OCI-LY7 (cell line): ENCODE data around the gene SERTAD1. TPM values are rescaled to one million over a fixed set of nuclear protein-coding genes. Genes with fewer than 3 reads are reported as not detected.
A peak's percentile ranks its signal among the peaks of the same experiment; 100 is the strongest.

ENCODE experiments used
- BruUV-seq: library from RNA; stranded (reverse); fragments of 400-500 nt; replicated peaks from 2 replicates; lab custom pipeline; 2021; lab: Mats Ljungman, UMichigan
- CTCF ChIA-PET: fragments of 300-600 bp; sonication (Branson Sonifier 250); formaldehyde crosslinking; loops from one replicate; lab custom pipeline; 2022; ENCODE audit warnings: antibody characterized with exemption; ENCODE audit not compliant: unreplicated experiment; lab: Charles Lee
- POLR2A ChIA-PET: fragments of 300-600 bp; sonication (Branson Sonifier 250); formaldehyde crosslinking; loops from one replicate; lab custom pipeline; 2022; ENCODE audit warnings: antibody characterized with exemption; lab: Charles Lee
- DNase-seq: peaks from one replicate; pipeline ENCODE4 v3.0.0-alpha.2; 2015; ENCODE audit warnings: low spot score
- H2AFZ ChIP-seq: fragments of 200-600 bp; sonication (generic), shearing (Covaris generic); 2 replicates; pipeline ENCODE4 v1.6.1; 2014; ENCODE audit warnings: mild to moderate bottlenecking, antibody characterized with exemption, low read length, moderate library complexity
- H3K27ac ChIP-seq: fragments of 200-600 bp; sonication (generic); 2 replicates; pipeline ENCODE4 v1.5.1; 2014; ENCODE audit warnings: mixed run types, low read depth, mild to moderate bottlenecking, moderate library complexity, low read length, inconsistent platforms; ENCODE audit not compliant: poor library complexity, severe bottlenecking
- H3K36me3 ChIP-seq: fragments of 200-600 bp; sonication (generic); 2 replicates; pipeline ENCODE4 v1.6.1; 2014; ENCODE audit warnings: mild to moderate bottlenecking, antibody characterized with exemption, low read length, moderate library complexity, mixed read lengths; ENCODE audit not compliant: insufficient read depth
- H3K4me1 ChIP-seq: fragments of 200-600 bp; sonication (generic); 2 replicates; pipeline ENCODE4 v1.5.1; 2014; ENCODE audit warnings: mild to moderate bottlenecking, low read length; ENCODE audit not compliant: insufficient read depth, poor library complexity, severe bottlenecking
- H3K4me2 ChIP-seq: fragments of 200-600 bp; sonication (generic); 2 replicates; pipeline ENCODE4 v1.6.1; 2014; ENCODE audit warnings: mild to moderate bottlenecking, low read length
- H3K4me3 ChIP-seq: fragments of 200-600 bp; sonication (generic); 2 replicates; pipeline ENCODE4 v1.5.1; 2014; ENCODE audit warnings: mild to moderate bottlenecking, low read depth, low read length; ENCODE audit not compliant: poor library complexity, severe bottlenecking
- H3K79me2 ChIP-seq: fragments of 200-600 bp; sonication (generic); 2 replicates; pipeline ENCODE4 v1.6.1; 2016; ENCODE audit warnings: low read depth, mild to moderate bottlenecking, low read length, moderate library complexity, mixed read lengths; ENCODE audit not compliant: insufficient read depth
- H3K9me2 ChIP-seq: fragments of 200-600 bp; sonication (generic); 2 replicates; pipeline ENCODE4 v1.6.1; 2016; ENCODE audit warnings: mild to moderate bottlenecking, low read length, mixed read lengths; ENCODE audit not compliant: insufficient read depth
- H3K9me3 ChIP-seq: fragments of 200-600 bp; sonication (generic); 2 replicates; pipeline ENCODE4 v1.6.1; 2014; ENCODE audit warnings: mild to moderate bottlenecking, mixed run types, low read length, mixed read lengths
- H4K20me1 ChIP-seq: fragments of 200-600 bp; sonication (generic); 2 replicates; pipeline ENCODE4 v1.6.1; 2014; ENCODE audit warnings: mild to moderate bottlenecking, antibody characterized with exemption, low read length, moderate library complexity, mixed read lengths; ENCODE audit not compliant: insufficient read depth
- CTCF ChIP-seq: fragments of 200-600 bp; sonication (generic); conservative IDR thresholded peaks from 2 replicates; pipeline ENCODE4 v1.5.1; 2014; ENCODE audit warnings: mild to moderate bottlenecking, antibody characterized with exemption, low read length, moderate library complexity, mixed read lengths
- EZH2phosphoT487 ChIP-seq: fragments of 200-600 bp; sonication (generic); IDR thresholded peaks from 2 replicates; pipeline ENCODE4 v1.6.1; 2018; ENCODE audit warnings: low read depth, borderline replicate concordance, mild to moderate bottlenecking, mixed run types, antibody characterized with exemption, low read length, moderate library complexity, mixed read lengths
- intact Hi-C: fragments of 100-400 bp; cut with micrococcal nuclease; formaldehyde crosslinking; loops from one replicate; pipeline ENCODE4 v1.10.0; 2022; ENCODE audit not compliant: unreplicated experiment
- total RNA-seq, 2 experiments: library from RNA; depleted of rRNA in 1 of 2; stranded (reverse); fragments of >200 nt in 1 of 2; shearing (Covaris generic) in 1 of 2; gene quantifications; 2 replicates each; pipeline ENCODE4 v1.2.3, GENCODE V29; 2014 to 2022

The SERTAD1 gene
- total RNA-seq, 2 experiments from 2014 or later: 5.7 to 6.1 TPM

DNA sequence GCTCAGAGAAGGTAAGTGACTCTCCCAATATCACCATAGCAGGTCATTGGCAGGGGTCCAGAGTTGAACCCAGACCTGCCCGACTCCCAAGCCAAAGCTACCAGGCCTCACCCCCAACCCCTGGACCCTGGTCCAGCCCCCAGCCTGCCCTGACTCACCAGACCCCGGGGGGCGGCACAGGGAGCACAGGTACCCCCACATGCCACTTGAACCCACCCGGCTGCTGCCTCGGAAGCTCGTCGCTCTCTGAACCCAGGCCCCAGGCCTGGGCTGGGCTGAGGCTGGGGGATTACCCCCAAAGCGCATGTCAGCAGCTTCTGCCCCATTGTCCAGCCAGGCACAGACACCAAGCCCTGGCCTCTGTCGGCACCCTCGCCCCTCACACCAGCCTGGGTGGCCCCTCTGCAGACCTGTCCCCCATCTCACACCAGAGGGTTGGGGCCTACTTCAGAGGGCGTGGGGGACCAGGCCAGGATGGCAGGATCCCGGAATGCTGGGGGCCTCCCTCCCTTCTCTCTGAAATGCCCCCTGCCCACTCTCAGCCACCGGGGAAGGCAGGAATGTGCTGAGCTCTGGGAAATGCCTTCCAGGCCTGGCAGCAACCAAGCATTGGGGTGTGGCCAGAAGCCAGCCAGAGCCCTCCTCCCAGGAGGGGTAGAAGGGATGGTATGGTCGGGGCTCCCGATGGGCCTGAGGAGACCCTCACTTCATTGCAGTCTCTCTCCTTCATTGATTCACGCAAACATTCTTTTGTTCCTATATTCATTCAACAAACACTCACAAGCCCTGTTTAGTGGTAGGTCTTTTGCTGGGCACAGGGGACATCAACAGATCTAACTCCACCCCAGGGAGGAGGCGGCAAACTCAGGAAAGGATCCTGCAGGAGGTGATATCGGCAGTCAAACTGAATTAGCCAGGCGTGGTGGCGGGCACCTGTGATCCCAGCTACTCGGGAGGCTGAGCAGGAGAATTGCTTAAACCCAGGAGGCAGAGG lies 11.0 kb downstream of the SERTAD1 start:
- Histone ChIP-seq H3K27ac (no peak overlapping the region), H3K4me2 (no peak overlapping the region), H3K4me3 (no peak overlapping the region), H4K20me1 (no peaks in the 10 kb centered on the region), H2AFZ (no peak overlapping the region), H3K36me3 (no peaks in the 10 kb centered on the region), H3K9me3 (no peaks in the 10 kb centered on the region), H3K79me2 (no peaks in the 10 kb centered on the region), H3K9me2 (no peaks in the 10 kb centered on the region), H3K4me1 (peaks cover 38% of the 10 kb centered on the region)
- POLR2A ChIA-PET: no interaction called here
- TF ChIP-seq CTCF (no peak), EZH2phosphoT487 (no peak)
- intact Hi-C loops: no loop called here
- BruUV-seq: no TSS peak
- CTCF ChIA-PET: no interaction called here
- DNase-seq: no peak

GRCh38 chr19:40413291-40413845 lies 12.4 kb downstream of the SERTAD1 start, which contains the start of gene PRX:
Gene PRX (minus strand): TSS chr19:40413378. CDS start chr19:40407932, 5,446 bp downstream.
- TF ChIP-seq CTCF: no peak
- no peak for TF ChIP-seq EZH2phosphoT487
- no peaks in the 10 kb centered on the region for H3K79me2 ChIP-seq
- intact Hi-C loops: no loop called here
- no peak within 1 kb of the TSS for H2AFZ ChIP-seq
- no peak for DNase-seq
- no peak within 1 kb of the TSS for H3K4me3 ChIP-seq
- H3K4me1 ChIP-seq: peaks cover 52% of the 10 kb centered on the region
- ChIA-PET CTCF (interaction anchor here (0.6 kb wide), 1 partner anchor 33 kb away, joined by 3 read pairs; no protein-coding TSS in a partner anchor), POLR2A (interaction anchor here (0.5 to 0.6 kb wide), 2 partner anchors 24 to 111 kb away, joined by 3 to 7 read pairs; no protein-coding TSS in a partner anchor)
- no peaks in the 10 kb centered on the region for H3K36me3 ChIP-seq
- no peaks in the 10 kb centered on the region for H4K20me1 ChIP-seq
- BruUV-seq: no TSS peak
- H3K9me2 ChIP-seq: no peaks in the 10 kb centered on the region
- no peaks in the 10 kb centered on the region for H3K9me3 ChIP-seq
- H3K4me2 ChIP-seq: 0 out of 2 replicates have a peak within 1 kb of the TSS, but pooled peaks have one; percentile 55
- no peak within 1 kb of the TSS for H3K27ac ChIP-seq
